NCI-H2171 treated with DMSO at 0.1 percent for 48 hours (cell line): Measurements from ENCODE around the gene SERPING1.
"Not testable (repeated sequence)": the region's sequence is repeated elsewhere in the genome, so short reads cannot be mapped to it uniquely, and the experiment has no call there.

Source experiments
- DNase-seq: peaks from one replicate; lab custom pipeline; 2025; lab: John Stamatoyannopoulos, UW

Gene SERPING1

DNA sequence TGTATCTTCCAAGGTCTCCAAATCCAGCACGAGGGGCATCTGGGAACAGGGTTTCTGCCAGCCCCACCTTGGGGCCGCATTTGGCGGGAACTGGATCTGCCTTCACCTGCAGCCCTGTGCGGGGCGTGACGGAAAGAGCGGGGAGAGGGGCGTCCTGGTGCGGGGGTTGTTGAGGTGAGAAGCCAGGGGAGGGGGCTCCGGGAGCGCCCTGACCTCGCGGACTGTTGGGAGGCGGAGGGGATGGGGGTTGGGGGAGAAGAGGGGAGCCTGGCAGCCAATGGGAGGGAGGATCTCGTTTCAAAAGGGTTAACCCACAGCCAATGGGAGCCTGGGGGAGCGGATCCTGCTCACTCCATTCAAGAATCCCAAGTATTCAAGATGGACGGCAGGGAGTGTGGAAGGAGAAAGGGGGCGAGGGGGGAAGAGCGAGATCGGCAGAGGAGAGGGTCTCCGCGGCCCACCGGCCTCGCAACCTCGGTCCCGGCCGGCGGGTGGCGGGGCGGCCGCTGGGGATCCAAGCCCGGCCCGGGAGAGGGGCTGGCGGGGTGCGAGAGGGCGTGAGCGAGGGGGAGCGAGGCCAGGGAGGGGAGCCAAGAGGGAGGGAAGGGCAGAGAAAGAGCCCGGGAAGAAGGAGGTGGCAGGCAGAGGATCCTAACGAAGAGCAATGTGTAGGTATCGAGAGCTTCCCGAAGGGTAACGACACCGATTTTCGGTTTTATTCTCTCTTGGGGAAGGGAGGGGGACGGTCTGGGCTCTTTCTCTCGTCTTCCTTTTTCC, 40.7 kb downstream of the SERPING1 start:
- peak; percentile 95 for DNase-seq

DNA sequence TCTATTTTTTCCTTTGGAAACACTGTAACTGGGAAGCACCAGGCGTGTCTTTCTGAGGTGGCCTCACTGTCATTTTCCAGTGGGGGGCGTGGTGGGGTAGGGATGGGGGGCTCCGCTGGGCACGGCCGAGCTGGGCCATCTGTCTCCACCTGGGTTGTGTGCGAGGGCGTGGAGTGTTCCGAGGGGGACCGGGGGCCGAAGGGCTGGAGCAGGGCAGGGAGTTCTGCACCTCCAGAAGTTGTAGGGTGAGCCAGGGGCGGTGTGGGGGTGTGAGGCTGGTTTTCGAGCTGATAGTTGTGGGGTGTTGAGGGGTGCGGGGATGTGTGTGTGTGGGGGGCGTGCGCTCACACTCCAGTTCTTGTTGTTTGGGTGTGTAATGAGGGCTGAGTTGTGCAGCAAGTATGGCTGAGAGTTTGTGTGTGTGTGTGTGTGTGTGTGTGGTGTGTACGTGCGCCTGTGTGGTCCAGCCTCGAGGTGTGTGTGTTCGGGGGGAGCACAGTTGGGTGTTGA, 41.4 kb downstream of the SERPING1 start:
- no peak for DNase-seq

- no peak for DNase-seq
These were observed 42.0 kb downstream of the SERPING1 start for GRCh38 chr11:57639321-57640067.

DNA sequence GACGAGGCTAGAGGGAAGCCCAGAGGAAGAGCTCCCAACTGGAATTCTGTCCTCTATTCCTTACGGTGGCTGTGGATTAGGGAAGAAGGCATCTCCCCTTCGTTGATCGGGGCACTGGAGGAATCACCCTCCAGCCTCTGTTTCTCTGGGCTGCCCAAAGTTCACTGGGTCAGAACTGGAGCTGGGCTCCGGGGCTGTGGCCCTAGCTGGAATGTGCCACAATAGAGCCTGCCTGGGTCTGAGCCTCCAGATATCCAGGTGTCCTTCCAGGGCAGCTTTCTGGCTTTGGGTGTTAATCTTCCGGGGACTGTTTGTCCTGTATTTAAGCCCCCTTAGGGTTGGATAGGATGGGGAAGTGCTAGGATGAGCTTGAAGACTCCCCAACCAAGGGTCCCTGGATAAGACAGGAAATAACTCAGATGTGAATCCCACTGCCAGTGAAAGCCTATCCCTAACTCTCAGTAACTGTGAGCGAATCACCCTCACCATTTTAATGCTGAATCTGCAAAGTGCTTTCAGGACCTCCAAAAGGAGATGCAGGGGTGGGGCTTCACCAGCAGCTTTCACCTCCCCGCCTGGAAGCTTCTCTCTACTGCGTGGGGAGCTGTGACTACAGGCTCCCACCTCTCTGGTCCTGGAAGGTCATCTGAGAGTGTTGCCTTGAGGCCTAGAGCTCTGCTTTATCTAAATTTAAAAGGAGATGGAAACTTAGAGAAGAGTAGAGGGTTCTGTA, 42.7 kb downstream of the SERPING1 start:
- DNase-seq = no peak

DNA sequence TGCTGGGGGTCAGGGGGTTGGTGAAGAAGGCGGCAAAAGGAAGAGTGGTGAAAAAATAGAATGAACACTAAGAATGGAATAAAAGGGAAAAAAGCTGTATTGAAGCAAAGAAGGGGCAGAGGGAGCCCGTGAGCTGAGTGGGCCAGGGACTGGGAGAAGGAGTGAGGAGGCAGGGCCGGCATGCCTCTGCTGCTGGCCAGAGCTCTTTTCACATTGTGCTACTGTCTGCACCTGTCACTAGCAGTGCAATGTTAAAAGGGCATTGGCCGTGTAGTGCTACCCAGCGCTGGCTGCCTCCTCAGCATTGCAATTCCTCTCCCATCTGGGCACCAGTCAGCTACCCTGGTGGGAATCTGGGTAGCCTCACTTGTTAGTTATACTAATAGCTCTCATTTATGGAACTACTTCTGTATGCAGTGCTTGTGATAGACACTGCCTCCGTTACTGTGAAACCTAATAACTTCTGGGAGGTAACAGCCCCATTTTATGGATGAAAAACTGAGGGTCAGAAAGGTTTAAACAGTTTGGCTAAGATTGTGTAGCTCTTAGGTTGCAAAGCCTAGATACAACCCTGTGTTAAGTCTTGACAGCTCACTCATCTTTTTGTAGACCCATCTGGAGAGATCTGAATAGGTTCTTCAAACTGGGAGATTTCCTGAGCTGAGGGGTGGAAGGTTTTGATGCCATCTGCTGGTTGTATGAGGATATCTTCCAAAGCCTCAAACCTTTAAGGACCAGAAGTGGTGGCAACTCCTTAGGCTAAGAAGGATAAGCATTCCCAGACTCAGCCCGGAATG, 43.7 kb downstream of the SERPING1 start:
- DNase-seq = peak; percentile 50

- no peak for DNase-seq
These were observed 46.3 kb downstream of the SERPING1 start for GRCh38 chr11:57643802-57644201.

- peak; percentile 71 for DNase-seq
These were observed 47.5 kb downstream of the SERPING1 start for GRCh38 chr11:57644748-57645688.

- no peak for DNase-seq
These were observed 48.2 kb downstream of the SERPING1 start for GRCh38 chr11:57645689-57646085.

- DNase-seq = no peak
These were observed 48.8 kb downstream of the SERPING1 start for GRCh38 chr11:57646194-57646798.

GRCh38 chr11:57646799-57647303, 49.4 kb downstream of the SERPING1 start:
- DNase-seq = peak; percentile 22

DNA sequence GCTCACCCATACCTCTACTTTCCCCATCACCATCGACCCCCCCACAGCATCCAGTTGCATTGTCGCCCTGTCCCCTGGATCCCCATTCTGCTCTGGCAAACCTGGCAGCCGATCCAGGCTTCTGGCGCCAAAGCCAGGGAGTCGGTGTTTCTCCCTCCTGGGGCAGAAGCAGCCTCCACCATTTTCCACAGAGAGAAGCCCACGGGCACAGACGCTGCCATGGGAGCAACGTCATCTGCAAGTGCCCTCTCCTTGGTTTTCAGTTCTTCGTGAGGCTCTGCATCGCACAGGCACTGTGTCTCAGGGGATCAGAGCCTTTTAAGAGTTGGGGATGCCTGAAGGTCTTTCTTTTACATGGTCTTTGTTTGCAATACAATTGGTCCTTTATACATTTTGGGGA, 49.9 kb downstream of the SERPING1 start:
- peak; percentile 31 for DNase-seq

GRCh38 chr11:57647960-57648800, 50.7 kb downstream of the SERPING1 start:
- peak; percentile 31 for DNase-seq

DNA sequence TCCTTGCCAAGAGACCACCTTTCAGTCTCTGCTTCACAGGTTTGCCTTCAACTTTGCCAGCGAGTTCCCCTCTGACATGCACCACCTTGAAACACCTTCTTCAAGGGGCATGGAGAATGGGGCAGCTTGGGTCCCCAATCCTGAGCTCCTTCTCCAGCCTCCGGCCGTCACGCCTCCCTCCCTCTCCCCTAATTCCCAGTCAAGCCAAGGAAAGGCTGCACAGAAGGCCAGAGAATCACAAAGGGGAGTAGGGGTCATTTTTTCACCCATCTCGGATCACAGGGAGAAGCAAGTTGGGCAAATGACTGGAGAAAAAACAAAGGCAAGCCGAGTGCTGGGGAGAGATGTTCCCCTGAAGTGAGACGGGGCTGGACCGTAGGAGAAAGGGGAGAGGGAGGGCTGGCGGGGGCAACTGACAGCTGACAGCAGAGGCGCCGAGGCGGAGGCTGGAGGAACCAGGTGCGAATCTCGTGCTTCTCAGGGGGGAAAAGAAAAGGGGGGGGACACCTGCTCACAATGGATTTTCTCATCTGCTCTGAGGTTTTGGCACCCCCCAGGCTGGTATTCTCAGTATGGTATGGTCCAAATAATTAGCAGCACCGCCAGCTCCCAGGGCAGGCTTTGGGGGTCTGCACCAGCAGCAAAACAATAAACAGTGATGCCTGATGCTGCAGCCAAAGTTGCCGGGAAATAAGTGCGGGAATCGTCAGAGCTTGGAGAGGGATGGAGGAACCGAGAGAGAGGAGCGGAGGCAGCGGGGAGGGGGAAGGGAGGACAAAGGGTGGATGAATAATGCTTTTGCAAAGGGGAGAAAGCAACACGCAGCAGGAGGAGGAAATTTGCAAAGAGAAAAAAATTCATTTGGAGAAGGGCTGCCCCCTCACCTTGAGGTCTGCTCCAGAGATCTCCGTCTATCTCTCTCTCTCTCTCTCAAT, 51.6 kb downstream of the SERPING1 start:
- peak; percentile 9 for DNase-seq

DNA sequence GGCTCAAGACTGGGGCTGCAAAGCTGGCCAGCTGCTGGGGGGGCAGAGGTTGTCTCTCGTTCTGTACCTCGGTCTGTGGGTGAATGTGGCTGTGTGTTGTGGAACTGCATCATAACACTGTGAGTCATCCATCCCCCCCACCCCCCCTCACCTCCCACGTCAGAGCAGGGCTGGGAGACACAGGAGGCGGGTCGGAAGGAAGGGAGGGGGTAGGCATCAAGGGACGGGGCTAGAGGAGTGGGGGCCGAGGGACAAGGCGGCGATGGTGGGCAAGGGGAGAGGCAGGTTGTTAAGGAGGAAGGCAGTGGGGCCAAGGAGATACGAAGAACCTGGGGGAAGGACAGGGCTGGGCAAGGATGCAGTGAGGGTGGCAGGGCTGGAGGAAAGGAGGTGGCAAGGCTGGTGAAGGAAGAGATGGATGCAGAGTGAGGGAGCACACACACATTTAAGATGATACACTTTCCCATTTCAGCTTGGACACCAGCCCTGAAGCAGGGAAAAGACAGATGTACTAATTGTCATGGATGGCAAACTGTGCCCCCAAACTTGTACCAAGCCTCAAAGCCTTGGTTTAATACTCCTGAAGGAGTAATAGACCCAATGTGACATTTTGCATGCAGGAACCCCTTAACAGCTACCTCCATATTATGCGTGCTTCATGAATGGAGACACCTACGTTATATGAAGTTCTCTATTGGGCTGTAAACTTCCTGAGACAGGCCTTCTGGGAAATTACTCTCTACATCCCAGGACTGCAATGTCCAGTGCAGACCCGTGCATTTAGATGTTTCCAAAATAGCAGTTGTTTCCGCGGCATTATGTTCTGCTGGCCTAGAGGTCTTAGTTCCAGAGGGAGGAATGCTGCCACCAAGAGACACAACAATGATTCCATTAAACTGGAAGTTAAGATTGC, 52.6 kb downstream of the SERPING1 start, which contains the start of gene YPEL4:
YPEL4 (minus strand) TSS at position 87 of the 913 bp plus-strand sequence. CDS start 2,805 bp downstream, outside the sequence.
- peak; percentile 13 for DNase-seq

GRCh38 chr11:57650739-57651090, 53.2 kb downstream of the SERPING1 start:
- DNase-seq = no peak

DNA sequence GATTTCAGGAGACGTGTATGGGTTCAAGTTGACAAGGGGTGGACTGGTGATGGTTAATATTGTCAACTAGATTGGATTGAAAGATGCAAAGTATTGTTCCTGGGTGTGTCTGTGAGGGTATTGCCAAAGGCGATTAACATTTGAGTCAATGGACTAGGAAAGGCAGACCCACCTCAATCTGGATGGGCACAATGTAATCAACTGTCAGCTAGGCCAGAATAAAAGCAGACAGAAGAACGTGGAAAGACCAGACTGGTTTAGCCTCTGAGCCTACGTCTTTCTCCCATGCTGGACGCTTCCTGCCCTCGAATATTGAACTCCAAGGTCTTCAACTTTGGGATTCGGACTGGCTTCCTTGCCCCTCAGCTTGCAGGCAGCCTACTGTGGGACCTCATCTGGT, 53.9 kb downstream of the SERPING1 start:
- no peak for DNase-seq

DNA sequence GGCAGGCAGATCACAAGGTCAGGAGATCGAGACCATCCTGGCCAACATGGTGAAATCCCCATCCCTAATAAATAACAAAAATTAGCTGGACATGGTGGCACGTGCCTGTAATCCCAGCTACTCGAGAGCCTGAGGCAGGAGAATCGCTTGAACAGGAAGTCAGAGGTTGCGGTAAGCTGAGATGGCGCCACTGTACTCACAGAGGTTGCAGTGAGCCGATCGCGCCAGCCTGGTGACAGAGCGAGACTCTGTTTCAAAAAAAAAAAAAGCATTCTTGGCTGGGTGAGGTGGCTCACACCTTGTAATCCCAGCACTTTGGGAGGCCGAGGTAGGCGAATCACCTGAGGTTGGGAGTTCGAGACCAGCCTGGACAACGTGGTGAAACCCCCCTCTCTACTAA, 54.7 kb downstream of the SERPING1 start:
- not testable (repeated sequence) for DNase-seq
